Measurements from ENCODE around the gene RASAL2. TPM values are rescaled to one million over a fixed set of nuclear protein-coding genes. Genes with fewer than 3 reads are reported as not detected.

Gene RASAL2
- total RNA-seq, 1 experiment from 2014 or later = 32.4 TPM

DNA sequence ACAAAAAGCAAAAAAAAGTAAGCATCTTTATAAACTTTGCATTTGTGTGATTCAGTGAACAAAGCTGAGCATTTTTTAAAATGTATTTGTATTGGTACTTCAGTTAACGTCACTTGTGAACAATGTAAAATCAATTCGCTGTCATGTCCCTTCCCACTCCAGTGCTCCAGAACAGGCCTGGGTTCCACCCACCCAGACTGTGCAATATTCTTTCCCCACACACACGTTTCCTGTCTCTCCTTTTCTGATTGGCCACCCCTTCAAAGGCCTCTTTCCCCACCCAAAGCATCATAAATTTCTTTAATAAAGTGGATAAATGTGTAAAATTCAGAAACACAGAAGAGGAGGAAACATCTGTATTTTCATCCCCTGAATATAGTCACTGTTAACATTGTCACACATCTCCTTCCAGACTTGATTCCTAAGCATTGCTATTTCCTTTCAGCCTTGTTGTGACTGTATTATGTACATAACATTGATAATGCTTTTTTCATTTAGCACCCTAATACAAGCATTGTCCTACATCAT, 390.9 kb downstream of the RASAL2 start:
- Mint-ChIP-seq H3K4me1 (ENCODE audit: low read depth, unreplicated experiment) (no peaks in the 10 kb centered on the region), H3K9me3 (ENCODE audit: low read depth, unreplicated experiment) (no peaks in the 10 kb centered on the region), H3K4me3 (ENCODE audit: low read depth, unreplicated experiment) (no peak overlapping the region), H3K27ac (ENCODE audit: unreplicated experiment) (no peak overlapping the region), H3K27me3 (ENCODE audit: unreplicated experiment) (no peaks in the 10 kb centered on the region), H3K36me3 (ENCODE audit: insufficient read depth, unreplicated experiment) (no peaks in the 10 kb centered on the region)
- no TSS peak for BruUV-seq (replicated peaks)
- TF ChIP-seq CTCF (IDR thresholded peaks at IDR 0.05; ENCODE audit: unreplicated experiment) = no peak
- intact Hi-C loops (cut with micrococcal nuclease; ENCODE audit: unreplicated experiment) = no loop called here
- no peak for DNase-seq
- CTCF ChIA-PET = no interaction called here

GRCh38 chr1:178485541-178485981, 391.7 kb downstream of the RASAL2 start:
- Mint-ChIP-seq H3K4me1 (ENCODE audit: low read depth, unreplicated experiment) (no peaks in the 10 kb centered on the region), H3K36me3 (ENCODE audit: insufficient read depth, unreplicated experiment) (no peaks in the 10 kb centered on the region), H3K9me3 (ENCODE audit: low read depth, unreplicated experiment) (no peaks in the 10 kb centered on the region), H3K27me3 (ENCODE audit: unreplicated experiment) (no peaks in the 10 kb centered on the region), H3K27ac (ENCODE audit: unreplicated experiment) (no peak overlapping the region), H3K4me3 (ENCODE audit: low read depth, unreplicated experiment) (no peak overlapping the region)
- intact Hi-C loops (cut with micrococcal nuclease; ENCODE audit: unreplicated experiment) = no loop called here
- no peak for TF ChIP-seq CTCF (IDR thresholded peaks at IDR 0.05; ENCODE audit: unreplicated experiment)
- BruUV-seq (replicated peaks) = no TSS peak
- no peak for DNase-seq
- CTCF ChIA-PET = interaction anchor here (0.5 kb wide), 1 partner anchor 515 kb away, joined by 5 read pairs; no protein-coding TSS in a partner anchor

DNA sequence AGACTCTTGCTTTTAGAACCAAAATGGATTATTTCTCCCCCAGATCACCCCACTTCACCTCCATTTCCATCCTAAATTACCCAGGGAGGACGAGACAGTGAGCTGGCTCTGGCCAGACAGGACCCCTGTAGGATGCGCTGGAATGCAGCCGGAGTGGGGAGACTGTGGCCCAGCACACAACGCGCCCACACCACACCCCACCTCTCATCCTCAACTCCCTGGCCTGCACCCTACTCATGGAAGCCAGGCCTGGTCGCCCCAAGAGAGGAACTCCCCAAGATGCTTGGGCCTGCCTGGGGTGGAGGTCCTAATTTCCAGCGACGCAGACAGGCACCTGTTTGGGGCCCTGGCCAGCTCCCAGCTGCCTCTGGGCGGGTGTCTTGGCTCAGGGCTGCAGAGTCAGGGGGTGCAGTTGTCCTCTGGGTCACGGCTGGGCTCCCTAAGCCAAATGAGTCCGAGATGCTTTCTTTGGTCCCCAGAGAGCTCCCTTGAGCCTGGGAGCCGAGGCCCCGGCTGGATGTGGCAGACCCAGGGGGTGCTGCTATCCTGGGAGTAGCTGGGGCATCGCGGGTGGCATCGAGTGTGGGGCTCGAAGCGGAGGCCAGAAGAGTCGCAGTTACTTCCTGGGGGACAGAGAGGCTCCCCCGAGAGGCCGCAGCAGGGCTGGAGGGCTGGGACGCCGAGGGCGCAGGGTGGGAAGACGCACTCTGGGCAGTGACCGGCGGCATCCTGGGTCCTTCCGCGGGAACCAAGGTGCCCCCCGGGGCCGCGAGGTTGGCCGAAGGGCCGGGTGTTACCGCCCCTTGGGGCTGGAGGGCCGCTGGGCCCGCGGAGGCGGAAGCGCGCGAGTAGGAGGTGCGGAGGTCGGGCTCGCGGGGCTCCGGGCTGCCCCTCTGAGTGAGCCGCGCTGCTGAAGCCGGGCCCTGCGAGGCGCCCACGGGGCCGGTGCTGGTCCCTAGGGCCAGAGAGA, 392.5 kb downstream of the RASAL2 start:
- Mint-ChIP-seq H3K4me3 (ENCODE audit: low read depth, unreplicated experiment) (no peak overlapping the region), H3K36me3 (ENCODE audit: insufficient read depth, unreplicated experiment) (no peaks in the 10 kb centered on the region), H3K9me3 (ENCODE audit: low read depth, unreplicated experiment) (no peaks in the 10 kb centered on the region), H3K27me3 (ENCODE audit: unreplicated experiment) (no peaks in the 10 kb centered on the region), H3K27ac (ENCODE audit: unreplicated experiment) (no peak overlapping the region), H3K4me1 (ENCODE audit: low read depth, unreplicated experiment) (no peaks in the 10 kb centered on the region)
- no peak for TF ChIP-seq CTCF (IDR thresholded peaks at IDR 0.05; ENCODE audit: unreplicated experiment)
- no TSS peak for BruUV-seq (replicated peaks)
- CTCF ChIA-PET = interaction anchor here (0.5 kb wide), 1 partner anchor 514 kb away, joined by 5 read pairs; no protein-coding TSS in a partner anchor
- intact Hi-C loops (cut with micrococcal nuclease; ENCODE audit: unreplicated experiment) = no loop called here
- no peak for DNase-seq

DNA sequence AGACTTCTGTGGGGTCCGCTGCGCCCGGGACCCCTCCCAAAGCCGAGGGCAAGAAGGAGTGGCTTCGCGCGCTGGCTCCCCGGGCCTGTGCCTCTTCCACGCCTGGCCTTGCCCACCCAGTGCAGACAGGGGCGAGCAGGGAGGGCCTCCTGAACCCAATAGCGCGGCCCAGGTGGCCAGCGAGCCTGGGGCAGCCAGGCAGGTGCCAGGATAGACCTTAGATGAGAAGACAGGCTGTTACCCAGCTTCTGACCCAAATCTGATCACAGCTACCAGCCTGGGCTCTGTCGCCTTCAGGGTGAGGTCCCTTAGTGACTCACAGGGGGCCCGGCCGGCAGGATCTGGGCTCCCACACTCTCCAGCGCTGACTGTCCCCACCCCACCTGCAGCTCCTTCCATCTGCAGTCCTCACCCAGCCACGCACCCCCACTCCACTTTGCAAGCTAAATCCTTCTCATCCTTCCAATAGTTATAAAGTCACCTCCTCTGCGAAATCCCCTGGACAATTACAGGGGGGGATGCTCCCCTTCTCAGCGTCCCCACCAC, 393.2 kb downstream of the RASAL2 start:
- Mint-ChIP-seq H3K27me3 (ENCODE audit: unreplicated experiment) (no peaks in the 10 kb centered on the region), H3K27ac (ENCODE audit: unreplicated experiment) (no peak overlapping the region), H3K36me3 (ENCODE audit: insufficient read depth, unreplicated experiment) (no peaks in the 10 kb centered on the region), H3K9me3 (ENCODE audit: low read depth, unreplicated experiment) (no peaks in the 10 kb centered on the region), H3K4me1 (ENCODE audit: low read depth, unreplicated experiment) (no peaks in the 10 kb centered on the region), H3K4me3 (ENCODE audit: low read depth, unreplicated experiment) (no peak overlapping the region)
- BruUV-seq (replicated peaks) = no TSS peak
- CTCF ChIA-PET = no interaction called here
- no peak for DNase-seq
- TF ChIP-seq CTCF (IDR thresholded peaks at IDR 0.05; ENCODE audit: unreplicated experiment) = no peak
- intact Hi-C loops (cut with micrococcal nuclease; ENCODE audit: unreplicated experiment) = no loop called here
